Skin epidermis (tissue), 12 donors: ENCODE results near the gene FBXW2.
"Not testable (repeated sequence)": the region's sequence is repeated elsewhere in the genome, so short reads cannot be mapped to it uniquely, and the experiment has no call there.

ENCODE experiments used
- H3K27ac ChIP-seq, 21 experiments: fragments of 200-600 bp; sonication (generic) in 11 of 21; one replicate each; pipeline ENCODE4 v1.5.0; 2020; ENCODE audit warnings: mild to moderate bottlenecking in 3 of 21, inconsistent platforms in 2 of 21, moderate library complexity in 2 of 21
- H3K4me3 ChIP-seq, 7 experiments: fragments of 200-600 bp; sonication (generic) in 2 of 7; one replicate each; pipeline ENCODE4 v1.5.0; 2020; ENCODE audit warnings: inconsistent platforms in 2 of 7, mild to moderate bottlenecking in 2 of 7, moderate library complexity in 1 of 7

Gene FBXW2

DNA sequence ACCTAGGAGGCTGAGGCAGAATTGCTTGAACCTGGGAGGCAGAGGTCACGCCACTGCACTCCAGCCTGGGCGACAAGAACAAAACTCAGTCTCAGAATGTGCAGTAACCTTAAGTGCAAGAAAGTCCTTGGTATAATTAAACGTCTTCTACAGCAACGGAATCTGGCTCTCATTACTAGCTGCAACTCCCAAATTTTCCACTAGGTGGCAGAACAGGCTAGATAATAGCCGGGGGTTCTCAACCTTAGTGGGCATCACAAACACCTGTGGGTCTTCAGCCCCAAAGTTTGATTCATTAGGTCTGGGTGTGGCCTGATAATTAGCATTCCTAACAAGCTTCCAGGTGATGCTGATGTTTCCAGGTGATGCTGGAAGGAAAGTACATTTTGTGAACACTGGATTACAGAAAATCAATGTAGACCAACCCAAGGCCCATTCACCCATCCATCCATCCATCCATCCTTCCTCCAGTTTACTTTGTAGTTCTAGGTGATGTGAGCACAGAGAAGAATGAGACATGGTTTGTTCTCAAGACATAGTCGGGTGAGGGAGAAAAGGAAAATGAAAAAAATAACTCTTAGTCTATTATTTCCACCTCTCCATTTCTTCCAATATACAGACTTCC lies 37.3 kb downstream of the FBXW2 start:
- Histone ChIP-seq H3K4me3 (no peak overlapping the region), H3K27ac (no peak overlapping the region)

DNA sequence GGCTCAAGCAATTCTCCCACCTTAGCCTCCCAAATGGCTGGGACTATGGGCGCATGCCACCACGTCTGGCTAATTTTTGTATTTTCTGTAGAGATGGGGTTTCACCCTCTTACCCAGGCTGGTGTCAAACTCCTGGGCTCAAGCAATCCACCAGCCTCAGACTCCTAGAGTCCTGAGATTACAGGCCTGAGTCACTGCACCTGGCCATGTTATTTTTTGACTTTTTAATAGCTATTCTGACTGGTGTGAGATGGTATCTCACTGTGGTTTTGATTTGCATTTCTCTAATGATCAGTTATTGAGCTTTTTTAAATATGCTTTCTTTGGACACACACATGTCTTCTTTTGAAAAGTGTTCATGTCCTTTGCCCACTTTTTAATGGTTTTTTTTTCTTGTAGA lies 38.2 kb downstream of the FBXW2 start:
- no peak overlapping the region for H3K27ac ChIP-seq

DNA sequence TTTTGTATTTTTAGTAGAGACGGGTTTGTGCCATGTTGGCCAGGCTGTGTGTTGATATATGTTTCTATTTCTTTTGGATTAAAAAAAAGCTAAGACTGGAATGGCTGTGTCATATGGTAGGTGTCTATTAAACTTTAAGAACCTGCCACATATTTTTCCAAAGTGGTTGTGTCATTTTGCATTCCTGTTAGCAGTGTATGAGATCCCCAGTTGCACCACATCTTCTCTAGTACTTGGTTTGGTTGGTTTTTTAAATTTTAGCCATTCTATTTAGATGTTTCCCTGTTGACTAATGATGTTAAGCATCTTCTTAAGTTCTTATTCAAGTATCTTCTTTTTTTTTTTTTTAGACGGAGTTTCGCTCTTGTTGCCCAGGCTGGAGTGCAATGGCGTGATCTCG lies 42.8 kb downstream of the FBXW2 start:
- H3K4me3 ChIP-seq, result no peak overlapping the region
- no peak overlapping the region for H3K27ac ChIP-seq

More for the DNA sequence above, 38.2 kb downstream of the FBXW2 start:
- no peak overlapping the region for H3K4me3 ChIP-seq

DNA sequence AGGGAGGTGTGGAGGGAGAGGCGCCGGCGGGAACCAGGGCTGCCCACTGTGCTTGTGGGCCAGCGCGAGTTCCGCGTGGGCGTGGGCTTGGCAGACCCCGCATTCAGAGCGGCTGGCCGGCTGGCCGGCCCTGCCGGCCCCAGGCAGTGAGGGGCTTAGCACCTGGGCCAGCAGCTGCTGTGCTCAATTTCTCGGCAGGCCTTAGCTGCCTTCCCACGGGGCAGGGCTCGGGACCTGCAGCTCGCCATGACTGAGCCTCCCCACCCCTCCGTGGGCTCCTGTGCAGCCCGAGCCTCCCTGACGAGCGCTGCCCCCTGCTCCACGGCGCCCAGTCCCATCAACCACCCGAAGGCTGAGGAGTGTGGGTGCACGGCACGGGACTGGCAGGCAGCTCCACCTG lies 46.9 kb downstream of the FBXW2 start:
- not testable (repeated sequence) for H3K27ac ChIP-seq, H3K4me3 ChIP-seq

DNA sequence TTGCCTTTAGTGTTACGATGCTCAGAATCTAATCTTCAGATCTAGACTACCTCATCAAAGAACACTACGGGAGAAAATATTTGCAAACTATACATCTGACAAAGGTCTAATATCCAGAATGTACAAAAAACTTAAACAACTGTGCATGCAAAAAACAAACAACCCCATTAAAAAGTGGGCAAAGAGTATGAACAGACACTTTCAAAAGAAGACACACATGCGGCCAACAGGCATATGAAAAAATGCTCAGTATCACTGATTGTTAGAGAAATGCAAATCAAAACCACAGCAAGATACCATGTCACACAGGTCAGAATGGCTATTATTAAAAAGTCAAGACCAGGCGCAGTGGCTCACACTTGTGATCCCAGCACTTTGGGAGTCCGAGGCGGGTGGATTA lies 47.9 kb downstream of the FBXW2 start:
- Histone ChIP-seq H3K27ac (no peak overlapping the region), H3K4me3 (no peak overlapping the region)

DNA sequence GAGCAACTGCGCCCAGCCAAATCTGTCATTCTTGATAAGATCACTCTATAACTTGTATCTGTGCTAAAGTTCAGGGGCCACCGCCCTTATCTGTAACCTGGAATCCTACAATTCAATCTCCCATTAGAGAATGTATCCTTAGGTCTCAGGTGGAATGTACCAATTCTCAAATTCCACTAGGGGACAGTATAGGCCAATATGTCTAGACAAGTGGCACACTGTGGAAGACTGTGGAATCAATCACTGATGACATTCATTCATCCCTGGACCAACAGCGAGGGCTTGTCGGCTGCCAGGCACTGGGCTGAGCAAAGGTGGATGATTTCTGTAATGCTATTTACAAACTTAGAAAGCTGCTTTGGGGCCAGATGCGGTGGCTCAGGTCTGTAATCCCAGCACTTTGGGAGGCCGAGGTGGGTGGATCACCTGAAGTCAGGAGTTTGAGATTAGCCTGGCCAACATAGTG lies 50.2 kb downstream of the FBXW2 start:
- Histone ChIP-seq H3K27ac (no peak overlapping the region), H3K4me3 (no peak overlapping the region)

DNA sequence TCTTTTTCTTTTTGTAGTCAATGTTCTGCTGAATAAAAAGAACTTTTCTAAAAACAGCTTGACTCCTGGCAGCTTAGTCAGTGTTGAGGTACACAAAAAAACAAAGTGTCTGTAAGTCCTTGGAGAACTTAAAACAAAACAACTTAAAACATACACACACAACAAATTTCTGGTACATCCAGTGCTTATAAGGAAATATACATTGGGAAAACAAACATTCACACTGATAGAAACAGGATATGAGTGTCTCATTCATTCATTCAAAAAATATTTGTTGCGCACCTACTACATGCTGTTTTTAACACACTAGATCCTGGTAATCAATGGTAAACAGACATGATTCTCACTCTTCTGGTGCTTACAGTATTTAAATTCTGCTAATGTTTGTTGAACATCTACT lies 51.5 kb downstream of the FBXW2 start:
- no peak overlapping the region for H3K27ac ChIP-seq
- H3K4me3 ChIP-seq, result no peak overlapping the region

DNA sequence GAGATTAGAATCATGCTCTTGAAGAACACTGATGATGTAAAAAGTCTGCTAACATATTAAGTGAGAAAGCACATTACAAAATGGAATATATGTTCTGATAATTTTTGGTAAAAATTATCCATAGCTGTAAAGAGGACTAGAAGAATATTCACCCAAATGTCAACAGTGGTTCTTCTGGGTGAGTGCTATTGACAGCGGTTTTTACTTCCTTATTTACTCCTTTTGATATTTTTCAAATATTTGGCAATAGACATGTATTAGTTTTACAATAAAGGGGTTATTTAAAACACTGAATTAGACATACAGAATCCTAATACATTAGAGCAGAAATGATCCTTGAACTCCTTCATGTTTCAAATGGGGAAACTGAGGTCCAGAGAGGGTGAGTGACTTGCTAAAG lies 52.0 kb downstream of the FBXW2 start:
- no peak overlapping the region for H3K4me3 ChIP-seq
- no peak overlapping the region for H3K27ac ChIP-seq

DNA sequence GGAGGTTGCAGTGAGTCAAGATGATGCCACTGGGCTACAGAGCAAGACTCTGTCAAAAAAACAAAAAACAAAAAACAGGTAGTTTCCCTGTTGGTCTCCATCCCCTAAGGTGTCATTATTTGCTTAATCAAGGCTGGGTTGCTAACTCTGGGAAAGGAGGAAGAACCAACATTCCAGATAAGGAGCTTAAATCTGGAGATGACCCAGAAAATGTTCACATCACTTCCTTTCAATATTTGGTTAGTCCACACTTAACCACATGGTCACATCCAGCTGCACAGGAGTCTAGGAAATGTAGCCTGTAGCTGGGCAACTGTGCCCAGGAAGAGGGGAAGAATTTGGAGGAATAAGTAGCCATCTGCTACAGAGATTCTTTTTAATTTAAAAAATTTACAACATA lies 53.1 kb downstream of the FBXW2 start:
- no peak overlapping the region for H3K27ac ChIP-seq
- no peak overlapping the region for H3K4me3 ChIP-seq

DNA sequence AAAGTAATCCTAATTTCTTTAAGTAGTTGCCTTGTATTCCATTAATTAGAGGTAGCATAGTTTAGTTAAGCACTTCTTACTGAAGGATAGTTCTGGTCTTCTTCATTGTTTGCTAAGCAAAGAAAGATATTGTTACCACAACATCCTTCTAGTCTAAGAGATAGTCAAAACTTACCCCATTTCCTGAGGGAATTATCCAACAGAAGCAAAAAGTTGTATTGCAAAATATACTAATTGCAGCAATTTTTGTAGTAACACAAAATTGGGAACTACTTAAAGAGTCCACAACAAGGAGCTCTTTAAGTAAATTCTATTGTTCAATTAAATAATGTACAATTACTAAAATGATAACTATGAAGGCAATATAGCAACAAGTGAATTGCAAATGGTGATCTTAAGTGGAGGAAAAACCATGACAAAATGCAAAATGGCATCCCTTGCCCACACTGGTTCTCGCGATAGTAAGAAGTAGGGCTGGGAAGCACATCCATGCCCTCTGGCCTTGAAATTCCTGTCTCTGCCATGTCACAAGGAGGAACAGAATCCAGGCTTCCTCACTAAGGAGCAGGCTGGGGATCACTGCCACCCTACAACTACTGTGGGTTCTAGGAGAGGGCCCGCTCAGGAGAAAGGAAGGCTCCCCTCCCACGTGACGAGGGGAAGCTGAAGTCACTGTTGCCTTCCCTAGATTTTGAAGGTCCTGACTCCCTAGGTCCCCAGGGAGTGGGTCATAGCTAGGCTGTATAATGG lies 55.6 kb downstream of the FBXW2 start:
- Histone ChIP-seq H3K4me3 (no peak overlapping the region), H3K27ac (peak overlapping the region in 1 of 21 experiments; percentile 18)

DNA sequence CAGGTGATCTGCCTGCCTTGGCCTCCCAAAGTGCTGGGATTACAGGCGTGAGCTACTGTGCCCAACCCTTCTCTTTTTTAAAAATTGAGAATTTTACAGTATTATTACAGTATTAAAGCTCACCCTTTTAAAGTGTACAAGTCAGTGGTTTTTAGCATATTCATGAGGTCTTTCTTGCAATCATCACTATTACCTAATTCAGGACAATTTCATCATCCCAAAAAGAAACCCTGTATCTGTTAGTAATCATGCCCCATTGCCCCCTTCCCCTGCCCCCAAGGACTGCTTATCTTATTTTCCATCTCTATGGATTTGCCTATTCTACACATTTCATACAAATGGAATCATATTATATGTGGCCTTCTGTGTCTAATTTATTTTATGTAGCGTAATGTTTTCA lies 56.3 kb downstream of the FBXW2 start:
- no peak overlapping the region for H3K27ac ChIP-seq
- no peak overlapping the region for H3K4me3 ChIP-seq

DNA sequence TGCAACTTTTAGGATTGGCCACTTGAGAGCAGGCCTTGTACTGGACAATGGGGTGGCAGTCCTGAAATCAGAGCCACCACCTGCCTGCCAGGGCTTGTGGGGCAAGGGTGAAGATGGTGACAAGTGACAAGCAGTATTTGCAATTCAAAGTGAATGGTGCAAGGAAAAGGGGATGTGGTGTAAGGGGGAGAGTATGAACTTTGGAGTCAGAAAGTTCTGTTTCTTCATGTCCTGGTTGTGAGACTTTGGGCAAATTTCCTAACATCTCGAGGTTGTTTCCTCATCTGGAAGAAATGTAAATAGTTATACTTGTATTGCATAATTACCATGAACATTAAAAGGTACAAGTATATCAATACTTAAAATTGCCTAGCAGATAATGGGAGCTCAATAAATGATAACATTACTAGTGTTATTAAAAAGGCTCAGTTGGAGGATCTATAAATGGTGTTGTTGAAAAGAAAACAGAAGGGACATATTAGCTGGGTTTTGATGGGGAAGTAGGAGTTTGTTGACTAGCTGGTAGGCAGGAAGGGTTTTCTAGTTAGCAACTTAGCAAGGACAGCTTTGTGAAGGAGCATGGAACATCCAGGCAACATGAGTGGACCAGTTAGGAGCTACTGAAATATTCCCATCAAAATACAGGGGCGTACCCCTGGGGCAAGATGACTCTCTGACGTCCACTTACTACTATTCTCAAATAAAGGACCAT lies 57.6 kb downstream of the FBXW2 start:
- Histone ChIP-seq H3K4me3 (no peak overlapping the region), H3K27ac (peak overlapping the region in 3 of 21 experiments; percentile 13 to 73 (median 48))

DNA sequence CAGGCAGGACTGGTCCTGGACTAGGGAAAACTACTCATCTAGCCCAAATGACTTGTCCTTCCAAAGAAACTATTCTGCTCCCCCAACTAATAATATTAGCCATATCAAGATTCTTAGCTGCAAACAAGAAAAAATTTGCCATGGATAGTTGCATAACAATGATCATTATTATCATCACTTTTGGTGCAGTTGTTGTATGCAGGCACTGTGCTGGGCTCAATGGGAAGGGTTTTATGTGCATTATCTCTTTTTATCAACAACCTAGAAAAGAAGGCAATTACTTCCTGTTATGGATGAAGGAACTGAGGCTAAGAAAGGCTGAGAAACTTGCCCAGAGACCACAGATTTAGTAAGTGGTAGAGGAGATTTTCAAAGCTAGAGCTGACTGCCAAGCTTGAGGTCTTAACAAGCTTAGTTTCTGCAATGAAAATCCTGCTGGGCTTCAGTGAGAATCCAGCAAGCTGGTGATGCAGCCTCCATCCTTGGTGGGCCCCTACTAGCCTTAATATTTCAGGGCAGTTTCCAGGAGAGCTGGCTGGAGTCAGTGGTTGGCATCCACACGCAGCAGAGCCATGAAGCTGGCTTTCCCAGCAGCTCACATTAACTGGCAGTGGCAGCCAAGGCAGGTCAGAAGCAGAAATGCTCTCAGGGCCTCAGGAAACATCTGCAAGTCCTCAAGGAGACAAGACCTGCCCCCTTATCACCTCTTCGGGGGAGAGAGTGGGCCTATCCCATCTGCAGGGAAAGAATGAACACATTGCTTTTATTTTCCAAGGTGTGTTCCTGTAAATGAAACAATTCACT lies 58.4 kb downstream of the FBXW2 start:
- Histone ChIP-seq H3K4me3 (no peak overlapping the region), H3K27ac (peak overlapping the region in 3 of 21 experiments; percentile 48 to 73 (median 58))

DNA sequence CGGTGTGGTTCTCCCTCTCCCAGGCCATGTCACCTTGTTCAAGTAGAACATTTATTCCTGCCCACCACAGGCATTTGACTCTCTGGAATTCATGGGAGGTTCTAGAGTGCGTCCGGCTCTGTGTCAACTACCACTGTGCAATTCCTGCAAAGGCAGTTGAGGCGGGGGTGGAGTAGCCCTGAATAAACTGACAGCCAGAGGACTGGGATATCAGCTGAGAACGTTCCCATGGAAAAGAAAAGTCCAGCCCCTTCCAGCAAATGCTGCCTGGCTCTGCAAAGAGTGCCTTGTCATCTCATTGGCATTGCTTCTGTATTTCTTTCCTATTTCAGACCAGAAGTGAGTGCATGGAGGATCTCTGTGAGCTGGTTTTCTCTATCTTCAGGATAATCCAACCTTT lies 60.0 kb downstream of the FBXW2 start:
- Histone ChIP-seq H3K27ac (no peak overlapping the region), H3K4me3 (no peak overlapping the region)

DNA sequence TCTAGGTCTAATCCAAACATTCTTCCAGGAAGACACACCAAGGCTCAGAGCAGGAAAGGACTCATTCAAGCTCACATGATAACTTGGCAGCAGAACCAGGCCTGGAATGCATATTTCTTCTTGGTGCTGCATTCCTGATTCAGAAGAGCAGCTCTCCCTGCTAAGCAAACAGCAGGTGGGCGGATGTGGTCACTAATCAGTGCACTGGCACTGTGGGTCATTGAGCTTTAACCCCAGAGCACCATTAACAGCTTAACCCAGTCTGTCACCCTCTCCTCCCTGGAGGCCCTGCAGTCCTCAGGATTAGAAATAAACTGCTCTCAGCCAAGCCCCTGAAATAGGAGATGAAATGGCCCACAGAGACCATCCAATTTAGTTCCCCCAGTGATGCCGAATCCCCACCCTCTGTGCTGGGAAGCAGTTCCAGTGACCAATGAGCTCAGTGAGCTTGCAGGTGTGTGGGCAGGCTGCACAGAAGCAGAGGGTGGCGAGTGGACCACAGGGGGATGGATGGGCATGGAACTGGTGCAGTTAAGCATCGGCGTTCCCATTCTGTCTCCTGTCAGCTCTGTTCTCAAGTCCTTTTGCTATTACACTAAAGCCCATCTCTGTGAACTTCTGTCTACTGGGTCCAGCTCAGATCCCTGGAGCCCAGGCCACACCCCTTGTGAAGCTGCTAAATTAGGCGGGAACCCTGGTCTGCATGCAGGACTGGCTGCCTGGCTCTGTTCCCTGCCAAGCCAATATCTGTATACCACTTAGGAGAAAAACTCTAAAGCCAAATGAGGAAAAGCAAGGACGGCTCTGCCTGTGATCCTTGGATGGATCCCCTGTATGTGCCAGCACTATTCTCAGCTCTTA lies 62.3 kb downstream of the FBXW2 start:
- Histone ChIP-seq H3K4me3 (no peak overlapping the region), H3K27ac (no peak overlapping the region)

DNA sequence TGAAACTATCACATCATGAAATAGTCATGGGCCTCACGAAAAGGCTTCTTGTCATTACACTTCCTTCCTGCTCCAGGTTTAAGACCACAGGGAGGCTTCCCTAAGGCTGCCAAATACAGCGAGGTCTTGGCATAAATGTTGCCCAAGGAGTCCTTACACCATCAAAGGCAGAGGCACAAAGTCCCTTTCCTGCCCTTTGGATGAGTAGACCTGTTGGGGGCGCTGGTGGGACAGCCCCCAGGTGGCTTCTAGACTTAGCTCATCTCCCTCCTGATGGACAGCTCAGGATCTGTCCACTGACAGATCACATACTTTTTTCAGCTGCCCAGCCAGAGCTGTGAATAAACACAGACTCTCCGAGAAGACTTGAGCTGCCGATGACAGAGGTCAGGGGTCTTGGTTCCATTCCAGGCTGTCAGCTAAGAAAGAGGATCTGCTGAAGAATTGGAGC lies 63.4 kb downstream of the FBXW2 start:
- Histone ChIP-seq H3K4me3 (no peak overlapping the region), H3K27ac (no peak overlapping the region)

DNA sequence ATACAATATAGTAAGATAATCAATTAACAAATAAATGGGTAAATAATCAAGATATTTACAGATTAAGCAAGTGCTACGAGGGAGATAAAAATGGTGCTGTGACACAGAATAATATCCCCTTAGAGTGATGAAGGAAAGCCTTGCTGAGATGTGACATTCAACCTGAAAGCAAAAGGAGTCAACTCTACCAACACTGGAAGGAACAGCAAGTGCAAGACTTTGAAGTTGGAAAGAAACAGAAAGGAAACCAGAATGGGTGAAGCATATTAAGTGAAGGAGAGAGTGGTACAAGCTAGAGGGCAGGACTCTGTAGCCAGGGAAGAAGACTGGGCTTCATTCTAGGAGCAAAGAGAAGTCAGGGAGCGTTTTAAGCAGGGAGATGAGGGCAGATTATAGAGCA lies 66.7 kb downstream of the FBXW2 start:
- H3K27ac ChIP-seq, result no peak overlapping the region
- H3K4me3 ChIP-seq, result no peak overlapping the region

DNA sequence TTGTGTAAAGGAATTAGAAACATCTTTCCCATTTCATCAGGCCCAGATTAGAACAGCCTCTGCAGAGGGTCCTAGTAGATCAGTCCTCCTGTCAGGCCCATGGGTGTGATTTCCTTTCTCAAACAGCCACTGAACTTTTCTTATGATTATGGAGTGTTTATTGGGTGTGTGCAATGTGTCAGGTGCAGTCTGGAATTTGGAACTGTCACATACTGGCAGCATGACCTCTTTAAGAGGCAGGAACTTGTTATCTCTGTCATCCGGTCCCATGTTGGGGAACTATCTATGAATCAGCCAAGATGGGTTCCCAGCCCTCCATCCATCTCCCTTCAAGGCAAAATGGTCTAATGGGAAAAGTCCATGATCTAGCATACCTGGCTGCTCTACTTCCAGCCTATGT lies 67.3 kb downstream of the FBXW2 start:
- Histone ChIP-seq H3K27ac (no peak overlapping the region), H3K4me3 (no peak overlapping the region)

DNA sequence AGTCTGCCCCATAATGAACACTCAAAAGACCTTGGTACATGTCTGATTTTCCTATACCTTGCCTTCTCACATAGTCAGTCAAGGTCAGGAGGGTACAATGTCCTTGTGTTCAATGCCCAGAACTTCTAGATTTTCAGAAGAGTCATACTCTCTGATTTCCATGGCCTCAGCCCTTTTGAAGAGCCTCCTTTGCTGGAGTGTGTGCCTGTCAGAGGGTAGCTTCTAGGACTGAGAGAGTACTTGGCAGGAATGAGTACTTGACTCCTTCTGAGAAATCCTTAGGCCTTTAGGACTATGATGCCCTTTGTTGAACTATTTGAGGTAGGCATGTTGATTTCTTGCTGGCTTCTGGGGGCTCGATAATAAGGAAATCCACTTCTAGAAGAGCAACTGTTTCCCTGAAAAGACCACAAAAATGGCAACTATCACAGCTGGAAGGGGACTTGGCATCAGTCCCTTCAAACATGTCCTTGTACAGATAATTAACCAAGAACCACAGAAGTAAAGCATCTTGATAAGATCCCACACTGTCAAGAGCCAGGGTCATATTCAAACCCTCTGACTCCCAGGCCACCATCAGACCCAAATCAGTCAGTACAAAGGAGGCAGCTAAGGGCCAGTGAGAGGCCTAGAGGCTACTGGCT lies 68.3 kb downstream of the FBXW2 start:
- no peak overlapping the region for H3K27ac ChIP-seq

More for the DNA sequence above, 68.3 kb downstream of the FBXW2 start:
- no peak overlapping the region for H3K4me3 ChIP-seq
